ENCODE results near the gene GSTCD.
A peak's percentile ranks its signal among the peaks of the same experiment; 100 is the strongest.

- peak; percentile 49 for TF ChIP-seq POLR2A (IDR thresholded peaks at IDR 0.05)
- TF ChIP-seq CTCF (IDR thresholded peaks at IDR 0.05) = no peak
- TF ChIP-seq POLR2AphosphoS5 (IDR thresholded peaks at IDR 0.05) = peak; percentile 3
These were observed 186.3 kb downstream of the GSTCD start, which contains the start of gene NPNT for GRCh38 chr4:105894660-105895582.

All from prostate gland (tissue), 2 donors.